B cell (primary cell): Measurements from ENCODE around the gene ABCC3. TPM values are rescaled to one million over a fixed set of nuclear protein-coding genes. Genes with fewer than 3 reads are reported as not detected.

Source experiments
- ATAC-seq: fragments of 200-7000 bp; cut with Tn5 transposase; one replicate; pipeline ENCODE4 v1.10.0; 2021; ENCODE audit warnings: low read depth, mild to moderate bottlenecking, moderate number of reproducible peaks, moderate library complexity
- CTCF ChIA-PET: fragments of 350-600 bp; sonication (Branson Sonifier 250); formaldehyde crosslinking; loops from one replicate; lab custom pipeline; 2021; ENCODE audit warnings: antibody characterized with exemption, inconsistent platforms; lab: Charles Lee
- POLR2A ChIA-PET: fragments of 350-600 bp; sonication (Branson Sonifier 250); formaldehyde crosslinking; loops from one replicate; lab custom pipeline; 2021; ENCODE audit warnings: antibody characterized with exemption; lab: Charles Lee
- DNase-seq: peaks from one replicate; pipeline ENCODE4 v3.0.0; 2013
- H2AFZ ChIP-seq: 2 replicates; pipeline ENCODE4 v1.6.1; 2012; ENCODE audit warnings: mild to moderate bottlenecking, low read depth, low read length; ENCODE audit not compliant: insufficient read depth, poor library complexity, severe bottlenecking
- H3K27ac ChIP-seq, 2 donors: 1 replicate in 1 of 2; 2 replicates in 1 of 2; pipeline ENCODE4 v1.5.1; 2012 to 2013; ENCODE audit warnings: low read length in 2 of 2, mild to moderate bottlenecking in 2 of 2, moderate library complexity in 1 of 2
- H3K27me3 ChIP-seq, 4 experiments: fragments of 200-600 bp in 1 of 4; sonication (generic) in 1 of 4; replicated peaks in 1 of 4; 1 replicate in 2 of 4; 2 replicates in 2 of 4; pipeline versions ENCODE4 v1.6.1 to v1.7.0; 2013 to 2016; ENCODE audit warnings: low read length in 3 of 4, mild to moderate bottlenecking in 2 of 4, mixed read lengths in 1 of 4, moderate library complexity in 1 of 4; ENCODE audit not compliant: insufficient read depth in 4 of 4, control insufficient read depth in 3 of 4; ENCODE audit errors: control extremely low read depth in 1 of 4
- H3K36me3 ChIP-seq, 2 experiments: replicated peaks in 1 of 2; 1 replicate in 1 of 2; 2 replicates in 1 of 2; pipeline versions ENCODE4 v1.6.1 to v1.7.1; 2013; ENCODE audit warnings: low read length in 1 of 2; ENCODE audit not compliant: insufficient read depth in 2 of 2, control insufficient read depth in 1 of 2; ENCODE audit errors: control extremely low read depth in 1 of 2, extremely low read depth in 1 of 2
- H3K4me1 ChIP-seq, 2 donors: fragments of 200-600 bp in 1 of 2; sonication (generic) in 1 of 2; 1 replicate in 1 of 2; 2 replicates in 1 of 2; pipeline versions ENCODE4 v1.5.1 to v1.6.1; 2013 to 2017; ENCODE audit warnings: low read length in 2 of 2; ENCODE audit not compliant: control insufficient read depth in 2 of 2, insufficient read depth in 2 of 2
- H3K4me2 ChIP-seq: replicated peaks from 2 replicates; pipeline ENCODE3; 2012; ENCODE audit warnings: mild to moderate bottlenecking, low read depth, low read length; ENCODE audit not compliant: poor library complexity, severe bottlenecking
- H3K4me3 ChIP-seq, 5 experiments: fragments of 200-600 bp in 1 of 5; sonication (generic) in 1 of 5; 1 replicate in 3 of 5; 2 replicates in 2 of 5; pipeline versions ENCODE4 v1.5.1 to v1.7.0; 2011 to 2016; ENCODE audit warnings: low read length in 4 of 5, mild to moderate bottlenecking in 4 of 5, low read depth in 2 of 5, control low read depth in 1 of 5, moderate library complexity in 1 of 5; ENCODE audit not compliant: insufficient read depth in 1 of 5; ENCODE audit errors: control extremely low read depth in 1 of 5, extremely low read depth in 1 of 5
- H3K79me2 ChIP-seq: fragments of 200-600 bp; sonication (generic); one replicate; pipeline ENCODE4 v1.6.0; 2016; ENCODE audit warnings: low read length; ENCODE audit not compliant: control insufficient read depth, insufficient read depth
- H3K9ac ChIP-seq: fragments of 200-600 bp; sonication (generic); 2 replicates; pipeline ENCODE4 v1.6.1; 2017; ENCODE audit warnings: mild to moderate bottlenecking, low read length, moderate library complexity
- H3K9me3 ChIP-seq, 3 donors: one replicate each; pipeline versions ENCODE4 v1.6.1 to v1.7.1; 2013; ENCODE audit warnings: low read length in 2 of 3; ENCODE audit not compliant: control insufficient read depth in 2 of 3, insufficient read depth in 1 of 3; ENCODE audit errors: control extremely low read depth in 1 of 3
- H4K20me1 ChIP-seq: 2 replicates; pipeline ENCODE4 v1.6.0; 2012; ENCODE audit warnings: mild to moderate bottlenecking, low read length; ENCODE audit not compliant: insufficient read depth, control insufficient read depth, poor library complexity, severe bottlenecking
- H3K27ac Mint-ChIP-seq: one replicate; pipeline ENCODE4 v1.8.0; 2021; ENCODE audit warnings: mixed read lengths
- H3K27me3 Mint-ChIP-seq: one replicate; pipeline ENCODE4 v1.8.0; 2021; ENCODE audit warnings: mixed read lengths
- H3K4me1 Mint-ChIP-seq: one replicate; pipeline ENCODE4 v1.8.0; 2021; ENCODE audit warnings: mixed read lengths
- H3K4me3 Mint-ChIP-seq: one replicate; pipeline ENCODE4 v1.8.0; 2021; ENCODE audit warnings: mixed read lengths
- H3K9me3 Mint-ChIP-seq: one replicate; pipeline ENCODE4 v1.8.0; 2022; ENCODE audit warnings: mixed read lengths; ENCODE audit not compliant: insufficient read depth
- EZH2 ChIP-seq: IDR thresholded peaks from 2 replicates; pipeline ENCODE4 v1.6.1; 2012; ENCODE audit warnings: borderline replicate concordance, low read depth, mild to moderate bottlenecking, moderate library complexity, low read length; ENCODE audit not compliant: insufficient read depth, poor library complexity, severe bottlenecking
- WGBS: methylation state at CpG from one replicate; pipeline ENCODE4 v1.1.5; 2013; ENCODE audit warnings: missing lambda C conversion rate; ENCODE audit not compliant: insufficient coverage; 5-methylcytosine and 5-hydroxymethylcytosine counted together
- intact Hi-C: fragments of 100-400 bp; cut with micrococcal nuclease; formaldehyde crosslinking; loops from one replicate; pipeline ENCODE4 v1.10.0; 2022
- polyA plus RNA-seq: library from polyadenylated mRNA; depleted of rRNA; stranded (reverse); fragments of >200 nt; gene quantifications from 2 replicates; pipeline ENCODE4 v1.2.3, GENCODE V29; 2012
- total RNA-seq, 2 donors: library from RNA; stranded (reverse); fragments of 120-200 nt in 1 of 2; gene quantifications; 1 replicate in 1 of 2; 2 replicates in 1 of 2; pipeline versions ENCODE4 v1.2.3 to v1.2.4, GENCODE V29; 2013 to 2022
- TF ChIP-seq, protein P1 (sequence below): fragments of 200-600 bp; IDR thresholded peaks from one replicate; pipeline ENCODE4 v1.8.0; 2022; ENCODE audit warnings: antibody characterized with exemption, mild to moderate bottlenecking

The ABCC3 gene
- total and polyA plus RNA-seq, 2 donors (not counting 1 experiment from before 2014, with no cell fraction given): 0.05 to 0.60 TPM

DNA sequence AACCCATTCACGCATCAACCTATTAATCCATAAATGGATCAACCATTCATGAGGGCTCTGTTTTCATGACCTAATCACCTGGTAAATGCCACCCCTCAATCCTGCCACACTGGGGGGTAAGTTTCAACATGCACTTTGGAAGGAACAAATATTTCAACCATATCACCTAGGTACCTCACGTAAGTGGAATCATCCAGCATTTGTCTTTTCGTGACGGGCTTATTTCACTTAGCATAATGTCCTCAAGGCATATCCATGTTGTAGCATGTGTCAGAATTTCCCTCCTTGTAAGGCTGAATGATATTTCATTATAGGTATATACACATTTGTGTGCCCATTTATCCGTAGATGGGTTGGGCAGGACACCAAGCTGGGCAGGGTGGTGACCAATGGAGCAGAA, 37.4 kb downstream of the ABCC3 start:
- Histone ChIP-seq H3K79me2 (no peaks in the 10 kb centered on the region), H4K20me1 (no peaks in the 10 kb centered on the region), H3K9ac (no peak overlapping the region), H3K27ac (no peak overlapping the region), H3K4me3 (no peak overlapping the region), H3K4me1 (no peaks in the 10 kb centered on the region), H3K4me2 (no peak overlapping the region), H3K9me3 (no peaks in the 10 kb centered on the region), H2AFZ (no peak overlapping the region), H3K36me3 (no peaks in the 10 kb centered on the region), H3K27me3 (no peaks in the 10 kb centered on the region)
- POLR2A ChIA-PET: no interaction called here
- TF ChIP-seq EZH2: no peak
- TF ChIP-seq, protein P1, sequence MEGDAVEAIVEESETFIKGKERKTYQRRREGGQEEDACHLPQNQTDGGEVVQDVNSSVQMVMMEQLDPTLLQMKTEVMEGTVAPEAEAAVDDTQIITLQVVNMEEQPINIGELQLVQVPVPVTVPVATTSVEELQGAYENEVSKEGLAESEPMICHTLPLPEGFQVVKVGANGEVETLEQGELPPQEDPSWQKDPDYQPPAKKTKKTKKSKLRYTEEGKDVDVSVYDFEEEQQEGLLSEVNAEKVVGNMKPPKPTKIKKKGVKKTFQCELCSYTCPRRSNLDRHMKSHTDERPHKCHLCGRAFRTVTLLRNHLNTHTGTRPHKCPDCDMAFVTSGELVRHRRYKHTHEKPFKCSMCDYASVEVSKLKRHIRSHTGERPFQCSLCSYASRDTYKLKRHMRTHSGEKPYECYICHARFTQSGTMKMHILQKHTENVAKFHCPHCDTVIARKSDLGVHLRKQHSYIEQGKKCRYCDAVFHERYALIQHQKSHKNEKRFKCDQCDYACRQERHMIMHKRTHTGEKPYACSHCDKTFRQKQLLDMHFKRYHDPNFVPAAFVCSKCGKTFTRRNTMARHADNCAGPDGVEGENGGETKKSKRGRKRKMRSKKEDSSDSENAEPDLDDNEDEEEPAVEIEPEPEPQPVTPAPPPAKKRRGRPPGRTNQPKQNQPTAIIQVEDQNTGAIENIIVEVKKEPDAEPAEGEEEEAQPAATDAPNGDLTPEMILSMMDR: no peak
- 100% methylated on average over 1 of the region's 5 CpGs for WGBS
- H3K27me3 Mint-ChIP-seq: peaks cover 3% of the 10 kb centered on the region
- ATAC-seq (no peak), DNase-seq (no peak)
- CTCF ChIA-PET: no interaction called here
- no peak overlapping the region for H3K4me3 Mint-ChIP-seq
- intact Hi-C loops: no loop called here
- H3K27ac Mint-ChIP-seq: no peak overlapping the region
- H3K4me1 Mint-ChIP-seq: no peaks in the 10 kb centered on the region
- H3K9me3 Mint-ChIP-seq: no peaks in the 10 kb centered on the region

GRCh38 chr17:50672831-50673551, 38.3 kb downstream of the ABCC3 start:
- TF ChIP-seq EZH2: no peak
- TF ChIP-seq, protein P1: no peak
- no peaks in the 10 kb centered on the region for H3K9me3 ChIP-seq
- DNase-seq: no peak
- H3K27me3 ChIP-seq: no peaks in the 10 kb centered on the region
- no peaks in the 10 kb centered on the region for H3K79me2 ChIP-seq
- H3K4me3 Mint-ChIP-seq: no peak overlapping the region
- no peaks in the 10 kb centered on the region for H3K36me3 ChIP-seq
- CTCF ChIA-PET: interaction anchor here (0.6 kb wide), 1 partner anchor 190 kb away, joined by 4 read pairs; no protein-coding TSS in a partner anchor
- 94% methylated on average over 18 of the region's 20 CpGs for WGBS
- no peak for ATAC-seq
- no peak overlapping the region for H3K27ac ChIP-seq
- no peaks in the 10 kb centered on the region for H4K20me1 ChIP-seq
- POLR2A ChIA-PET: no interaction called here
- H3K4me1 ChIP-seq: no peaks in the 10 kb centered on the region
- H3K4me3 ChIP-seq: no peak overlapping the region
- H3K9me3 Mint-ChIP-seq: no peaks in the 10 kb centered on the region
- intact Hi-C loops: no loop called here
- H3K27ac Mint-ChIP-seq: no peak overlapping the region
- no peak overlapping the region for H3K9ac ChIP-seq
- no peaks in the 10 kb centered on the region for H3K4me1 Mint-ChIP-seq
- no peak overlapping the region for H2AFZ ChIP-seq
- peaks cover 8% of the 10 kb centered on the region for H3K27me3 Mint-ChIP-seq
- no peak overlapping the region for H3K4me2 ChIP-seq
